ENCODE measurements around the gene ZNF346.
"Not testable (repeated sequence)": the region's sequence is repeated elsewhere in the genome, so short reads cannot be mapped to it uniquely, and the experiment has no call there.

The ZNF346 gene

GRCh38 chr5:177015156-177015555 is 7.3 kb upstream of the ZNF346 start:
- DNase-seq: no peak

GRCh38 chr5:177018341-177018740 is 4.2 kb upstream of the ZNF346 start:
- no peak for DNase-seq

- no peak for DNase-seq
Measured at GRCh38 chr5:177020033-177020432, 2.5 kb upstream of the ZNF346 start.

- DNase-seq: peak in 1 of 2 experiments; percentile 8
Measured at GRCh38 chr5:177023303-177023664, 788 bp downstream of the ZNF346 start.

GRCh38 chr5:177024559-177024958 is 2.1 kb downstream of the ZNF346 start:
- DNase-seq: no peak

GRCh38 chr5:177025101-177025601 is 2.7 kb downstream of the ZNF346 start:
- DNase-seq: no peak

- no peak for DNase-seq
Measured at GRCh38 chr5:177027665-177028064, 5.2 kb downstream of the ZNF346 start.

- DNase-seq: no peak
Measured at GRCh38 chr5:177029498-177029897, 7.0 kb downstream of the ZNF346 start.

- DNase-seq: no peak
Measured at GRCh38 chr5:177035976-177036375, 13.5 kb downstream of the ZNF346 start.

- no peak for DNase-seq
Measured at GRCh38 chr5:177036443-177036842, 13.9 kb downstream of the ZNF346 start.

GRCh38 chr5:177036921-177037320 is 14.4 kb downstream of the ZNF346 start:
- no peak for DNase-seq

- no peak for DNase-seq
Measured at GRCh38 chr5:177040814-177041420, 18.4 kb downstream of the ZNF346 start.

- DNase-seq: no peak
Measured at GRCh38 chr5:177041936-177042335, 19.4 kb downstream of the ZNF346 start.

GRCh38 chr5:177043114-177043513 is 20.6 kb downstream of the ZNF346 start:
- DNase-seq: no peak

GRCh38 chr5:177043958-177044357 is 21.5 kb downstream of the ZNF346 start:
- no peak for DNase-seq

GRCh38 chr5:177044641-177045040 is 22.1 kb downstream of the ZNF346 start:
- no peak for DNase-seq

- no peak for DNase-seq
Measured at GRCh38 chr5:177045631-177046030, 23.1 kb downstream of the ZNF346 start.

GRCh38 chr5:177048531-177048930 is 26.0 kb downstream of the ZNF346 start:
- DNase-seq: not testable (repeated sequence)

GRCh38 chr5:177049285-177049684 is 26.8 kb downstream of the ZNF346 start:
- DNase-seq: no peak

- no peak for DNase-seq
Measured at GRCh38 chr5:177064500-177065277, 42.2 kb downstream of the ZNF346 start.

- DNase-seq: no peak
Measured at GRCh38 chr5:177065491-177065890, 43.0 kb downstream of the ZNF346 start.

GRCh38 chr5:177066224-177066623 is 43.7 kb downstream of the ZNF346 start:
- no peak for DNase-seq

GRCh38 chr5:177067503-177067902 is 45.0 kb downstream of the ZNF346 start:
- DNase-seq: no peak

GRCh38 chr5:177070536-177071191 is 48.2 kb downstream of the ZNF346 start:
- no peak for DNase-seq
